GM19395 (cell line): Measurements from ENCODE around the gene MTMR4.
"Not testable (repeated sequence)": the region's sequence is repeated elsewhere in the genome, so short reads cannot be mapped to it uniquely, and the experiment has no call there.

Experiments used
- ATAC-seq: cut with Tn5 transposase; IDR thresholded peaks from one replicate; pipeline ENCODE4 v1.9.1; 2021; ENCODE audit warnings: mild to moderate bottlenecking, moderate library complexity; ENCODE audit not compliant: unreplicated experiment

Gene MTMR4

DNA sequence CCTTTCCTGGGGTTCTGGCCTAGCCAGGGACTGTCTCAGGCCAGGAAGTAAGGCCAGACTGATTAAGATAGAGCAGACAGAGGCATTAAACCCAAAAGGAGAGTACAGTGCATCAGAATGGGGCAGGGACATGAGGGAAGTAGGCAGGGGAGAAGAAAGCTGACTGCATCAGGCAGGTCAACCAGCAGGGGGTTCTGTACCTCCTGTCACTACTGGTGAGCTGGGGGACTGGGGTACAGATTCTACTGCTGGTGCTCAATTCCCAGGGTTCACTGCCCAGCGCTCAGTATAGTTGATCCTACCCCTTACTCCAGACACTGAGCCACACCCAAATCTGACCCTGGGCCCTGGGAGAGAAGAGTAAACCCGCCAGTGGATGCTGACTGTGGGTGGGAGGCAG, 12.9 kb upstream of the MTMR4 start:
- no peak for ATAC-seq

DNA sequence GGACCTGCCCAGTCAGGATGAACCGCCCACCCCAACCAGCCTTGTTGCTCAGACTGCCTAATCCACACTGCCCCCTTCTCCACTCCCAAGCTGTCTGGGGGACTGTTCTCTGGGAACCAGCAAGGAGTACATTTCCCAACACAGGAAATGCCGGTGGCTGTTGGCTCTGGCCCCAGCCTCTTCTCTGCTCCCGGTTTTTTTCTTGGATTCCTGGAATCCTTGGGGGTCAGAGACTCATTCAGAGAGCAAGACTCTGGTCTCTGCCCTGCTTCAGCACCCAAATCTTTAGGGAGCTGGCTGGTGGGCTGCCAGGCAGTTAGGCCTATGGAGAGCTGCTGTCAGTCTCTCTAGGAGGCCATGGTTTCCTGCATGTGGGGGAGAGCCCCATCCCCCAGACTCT, 10.8 kb upstream of the MTMR4 start:
- no peak for ATAC-seq

DNA sequence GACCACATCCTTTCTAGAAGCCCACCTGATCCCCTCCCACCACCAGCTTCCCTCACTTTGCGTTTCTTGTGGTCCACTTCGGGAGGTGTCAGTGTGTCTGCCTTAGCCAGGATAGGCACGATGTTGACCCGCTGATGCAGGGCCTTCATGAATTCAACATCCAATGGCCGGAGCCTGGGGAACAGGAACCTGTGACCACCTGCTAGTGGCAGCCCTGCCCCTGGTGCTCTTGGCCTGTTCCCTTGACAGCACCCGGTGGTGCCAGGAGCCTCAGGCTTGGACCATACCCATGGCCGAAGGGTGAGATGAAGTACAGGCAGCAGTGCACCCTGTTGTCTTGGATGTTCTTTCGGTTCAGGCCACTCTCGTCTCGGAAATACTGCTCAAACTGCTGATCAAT, 7.2 kb upstream of the MTMR4 start:
- ATAC-seq: no peak

- no peak for ATAC-seq
Observed at GRCh38 chr17:58520843-58521430, 6.5 kb upstream of the MTMR4 start.

DNA sequence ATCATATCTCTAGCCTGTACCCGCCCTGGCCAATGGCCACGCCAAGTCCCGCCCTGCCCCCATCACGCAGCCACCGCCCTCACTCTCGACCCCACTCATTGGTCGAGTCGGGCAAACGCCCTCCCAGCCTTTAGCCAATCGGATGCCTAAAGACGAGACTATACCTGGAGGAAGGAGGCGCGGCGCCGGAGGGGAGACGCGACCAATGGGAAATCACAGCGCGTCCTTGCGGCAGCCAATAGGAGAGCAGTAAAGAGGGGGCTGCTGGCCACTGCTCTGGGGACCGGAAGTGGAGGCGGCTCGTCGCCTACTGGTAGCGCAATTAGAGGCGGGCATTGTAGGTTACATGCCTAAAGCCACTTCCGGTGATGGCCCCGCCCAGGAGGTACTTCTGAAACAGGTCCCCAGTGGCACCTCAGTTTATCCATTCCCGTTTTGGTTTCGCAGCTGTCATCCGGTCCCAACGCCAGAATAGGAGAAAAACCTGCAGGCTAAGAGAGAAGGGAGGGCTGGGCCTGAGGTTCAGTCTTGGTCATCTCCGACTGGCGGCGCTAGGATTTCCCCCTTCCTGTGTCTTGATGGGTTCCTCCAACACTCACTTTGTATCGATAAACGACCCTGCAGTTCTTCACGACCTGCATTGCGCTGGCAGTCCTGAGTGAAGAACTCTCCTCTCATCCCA, 3.6 kb upstream of the MTMR4 start:
- peak; percentile 76 for ATAC-seq

DNA sequence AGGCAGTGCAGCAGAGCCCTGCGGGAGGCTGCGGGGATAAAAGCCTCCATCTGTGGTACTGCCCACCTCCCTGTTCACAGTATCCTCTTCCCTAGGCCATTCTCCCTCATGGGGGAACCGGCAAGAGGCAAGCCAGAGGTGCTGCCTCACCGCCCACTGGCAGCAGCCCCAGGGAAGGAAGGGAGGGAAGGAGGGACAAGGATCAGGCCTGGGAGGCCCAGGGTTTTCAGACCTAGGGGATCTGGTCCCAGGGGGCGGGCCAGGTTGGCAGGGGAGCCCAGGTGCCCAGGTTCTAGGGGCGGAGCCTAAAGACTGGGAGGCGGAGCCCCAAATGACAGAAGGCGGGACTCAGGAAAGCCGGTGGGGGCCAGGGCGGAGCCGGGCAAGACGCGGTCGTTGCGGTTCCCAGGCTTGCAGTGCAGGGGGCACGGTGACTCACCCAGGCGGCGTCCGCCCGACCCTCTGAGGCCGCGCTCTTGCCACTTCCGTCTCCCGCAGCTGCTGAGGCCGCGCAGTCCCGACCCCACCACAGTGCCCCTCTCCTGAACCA, 3.0 kb upstream of the MTMR4 start:
- ATAC-seq: no peak

DNA sequence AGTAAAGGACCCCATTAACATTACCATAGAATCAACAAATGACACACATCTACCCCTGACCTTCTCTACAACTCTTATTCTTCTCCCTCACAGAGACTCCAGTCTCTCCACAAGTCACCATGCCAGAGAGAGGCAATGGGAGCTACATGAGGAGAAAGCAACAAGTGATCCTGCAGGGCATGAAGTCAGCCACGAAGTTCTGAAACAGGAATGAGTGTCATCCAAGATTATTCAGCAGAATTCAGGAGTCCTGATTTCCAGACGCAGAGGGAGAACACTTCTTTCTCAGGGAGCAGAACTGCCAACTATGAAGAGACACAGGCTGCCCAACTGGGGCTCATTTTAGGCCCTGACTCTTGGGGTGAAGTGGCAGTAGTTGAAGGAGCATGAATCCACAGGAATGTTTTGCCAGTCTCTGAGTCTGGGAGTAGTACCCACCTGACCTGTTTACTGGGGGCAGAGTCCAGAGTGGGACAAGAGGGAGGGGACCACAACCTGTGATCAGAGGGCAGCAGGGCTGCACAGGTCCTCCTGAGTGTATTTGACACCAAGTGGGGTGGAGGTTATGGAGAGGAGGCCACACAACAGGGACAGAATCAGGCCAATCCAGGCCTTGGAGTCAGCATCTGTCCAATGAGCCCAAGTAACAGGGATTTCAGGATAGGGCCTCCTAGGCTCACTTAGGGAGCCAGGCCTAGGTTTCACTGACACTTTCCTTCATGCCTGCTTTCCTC, 2.4 kb upstream of the MTMR4 start:
- no peak for ATAC-seq

GRCh38 chr17:58515286-58515685, 848 bp upstream of the MTMR4 start:
- ATAC-seq: no peak

DNA sequence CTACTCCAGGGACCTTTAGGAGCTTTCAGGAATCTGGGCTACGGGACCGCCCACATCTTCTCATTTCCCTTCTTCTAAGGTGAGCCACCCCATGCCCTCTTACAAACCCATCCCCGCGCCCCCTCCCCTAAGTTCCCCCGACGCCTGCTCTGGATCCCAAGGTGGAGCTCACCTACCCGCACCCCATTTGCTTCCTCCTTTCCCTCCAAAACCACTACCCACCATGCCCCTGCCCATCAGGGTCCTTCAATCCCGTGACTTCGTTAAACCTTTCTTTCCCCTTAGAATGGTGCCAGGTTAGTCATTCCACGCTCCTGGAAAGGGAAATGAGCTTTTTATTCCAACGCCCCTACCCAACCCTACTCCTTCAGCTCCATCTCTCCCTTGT, 326 bp upstream of the MTMR4 start:
- no peak for ATAC-seq

- ATAC-seq: no peak
Observed at GRCh38 chr17:58513267-58513964, 1.0 kb downstream of the MTMR4 start.

- no peak for ATAC-seq
Observed at GRCh38 chr17:58510075-58510474, 4.4 kb downstream of the MTMR4 start.

GRCh38 chr17:58508341-58509067, 5.9 kb downstream of the MTMR4 start:
- ATAC-seq: no peak

DNA sequence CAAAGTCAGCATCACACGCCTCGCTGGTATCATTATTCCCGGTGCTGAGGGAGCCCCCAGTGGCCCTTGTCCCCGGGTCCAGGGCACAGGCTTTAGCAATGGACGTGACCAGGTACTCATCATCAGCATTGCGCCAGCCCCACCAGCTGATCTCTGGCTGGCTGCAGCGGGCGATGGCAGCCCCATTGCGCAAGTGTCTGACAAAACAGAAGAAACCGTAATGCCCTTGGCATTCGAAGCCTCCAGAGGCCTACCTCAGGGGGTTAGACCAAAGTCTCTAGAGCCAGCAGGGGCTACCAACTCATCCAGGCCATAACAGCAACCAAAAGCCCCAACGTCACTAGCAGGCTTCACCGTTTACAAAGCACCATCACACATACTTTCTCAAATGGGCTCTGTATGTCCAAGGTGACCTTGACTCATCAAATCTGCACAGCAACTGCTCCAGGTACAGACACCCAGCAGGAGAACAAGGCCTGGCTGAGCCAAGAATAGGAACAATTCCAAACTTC, 7.3 kb downstream of the MTMR4 start:
- no peak for ATAC-seq

- no peak for ATAC-seq
Observed at GRCh38 chr17:58506354-58507080, 7.9 kb downstream of the MTMR4 start.

GRCh38 chr17:58504826-58505351, 9.5 kb downstream of the MTMR4 start:
- peak; percentile 96 for ATAC-seq

- no peak for ATAC-seq
Observed at GRCh38 chr17:58503866-58504265, 10.6 kb downstream of the MTMR4 start.

DNA sequence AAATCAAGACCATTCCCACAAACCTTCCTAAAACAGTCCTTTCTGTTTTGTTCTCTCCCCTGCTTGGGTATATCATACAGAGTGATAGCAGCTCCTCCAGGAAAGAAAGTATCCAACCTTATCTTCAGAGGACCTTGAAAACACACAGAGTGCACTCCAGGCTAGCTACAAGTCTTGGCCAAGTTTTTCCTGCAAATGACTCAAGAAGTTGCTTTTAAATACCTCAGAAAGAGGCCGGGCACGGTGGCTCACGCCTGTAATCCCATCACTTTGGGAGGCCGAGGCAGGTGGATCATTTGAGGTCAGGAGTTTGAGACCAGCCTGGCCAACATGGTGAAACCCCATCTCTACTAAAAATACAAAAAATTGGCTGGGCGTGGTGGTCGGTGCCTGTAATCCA, 11.3 kb downstream of the MTMR4 start:
- not testable (repeated sequence) for ATAC-seq

DNA sequence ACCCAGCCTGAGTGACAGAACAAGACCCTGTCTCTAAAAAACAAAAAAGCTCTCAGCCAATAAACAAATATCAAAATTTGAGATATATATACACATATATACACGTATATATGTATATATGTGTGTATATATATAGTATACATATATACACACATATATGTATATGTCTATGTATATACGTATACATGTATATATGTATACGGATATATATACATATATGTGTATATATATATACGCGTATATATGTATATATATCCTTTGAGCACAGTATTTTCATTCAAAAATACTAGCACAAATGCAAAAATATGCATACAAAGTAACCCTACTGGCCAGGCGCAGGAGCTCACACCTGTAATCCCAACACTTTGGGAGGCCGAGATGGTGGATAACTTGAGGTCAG, 13.0 kb downstream of the MTMR4 start:
- no peak for ATAC-seq

DNA sequence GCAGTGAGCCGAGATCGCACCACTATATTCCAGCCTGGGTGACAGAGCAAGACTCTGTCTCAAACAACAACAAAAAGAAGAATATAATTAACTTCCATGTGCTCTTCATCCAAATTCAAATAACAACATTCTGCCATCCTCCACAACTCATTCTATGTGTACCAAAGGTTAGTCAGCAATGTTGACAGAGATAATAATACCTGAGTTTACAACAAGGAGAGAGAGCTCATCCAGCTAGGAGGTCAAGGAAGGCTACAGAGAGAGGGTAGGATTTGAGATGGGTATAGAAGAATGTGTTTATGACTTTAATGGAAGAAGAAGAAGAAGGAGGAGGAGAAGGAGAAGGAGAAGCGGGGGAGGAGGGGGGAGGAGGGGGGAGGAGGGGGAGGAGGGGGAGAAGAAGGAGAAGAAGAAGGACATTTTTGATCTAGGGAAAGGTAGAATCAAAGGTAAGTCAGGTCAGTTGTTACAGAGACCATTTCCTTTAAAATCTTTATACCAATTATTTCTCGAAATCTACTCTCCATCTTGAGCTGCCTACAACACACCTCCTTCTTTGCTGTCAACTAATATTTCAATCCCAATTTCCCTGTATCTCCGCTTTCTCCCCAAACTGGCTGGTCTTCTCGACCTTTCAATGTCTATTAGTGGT, 16.1 kb downstream of the MTMR4 start:
- ATAC-seq: no peak
